HEK293T (cell line): ENCODE data around the gene COP1.

Experiments
- FOXA1 ChIP-seq: fragments of 450-650 bp; IDR thresholded peaks from 2 replicates; pipeline ENCODE4 v1.6.1; 2016; ENCODE audit warnings: mild to moderate bottlenecking
- PKNOX1 ChIP-seq: fragments of 450-650 bp; IDR thresholded peaks from 2 replicates; pipeline ENCODE4 v1.6.1; 2016
- SUZ12 ChIP-seq: fragments of 450-650 bp; IDR thresholded peaks from 2 replicates; pipeline ENCODE4 v1.6.1; 2016; ENCODE audit warnings: mild to moderate bottlenecking

- TF ChIP-seq SUZ12 (no peak), FOXA1 (no peak), PKNOX1 (no peak)
Observed at GRCh38 chr1:176102768-176103350, 104.2 kb downstream of the COP1 start.
